ENCODE data around the gene CCR8.

CCR8 gene

GRCh38 chr3:39323494-39323893, 6.0 kb upstream of the CCR8 start:
- TF ChIP-seq BACH2 (CRISPR knock-in tag; IDR thresholded peaks at IDR 0.05; ENCODE audit: borderline replicate concordance) (no peak), PATZ1 (CRISPR knock-in tag; IDR thresholded peaks at IDR 0.05; ENCODE audit: borderline replicate concordance) (no peak), CSRNP3 (CRISPR knock-in tag; IDR thresholded peaks at IDR 0.05) (no peak)
- ATAC-seq: no peak

GRCh38 chr3:39325236-39325635, 4.3 kb upstream of the CCR8 start:
- ATAC-seq: no peak
- TF ChIP-seq TOX (CRISPR knock-in tag; IDR thresholded peaks at IDR 0.05; ENCODE audit: borderline replicate concordance) (no peak), RARB (CRISPR knock-in tag; IDR thresholded peaks at IDR 0.05) (no peak), ZFP3 (CRISPR knock-in tag; IDR thresholded peaks at IDR 0.05) (no peak), BACH2 (CRISPR knock-in tag; IDR thresholded peaks at IDR 0.05; ENCODE audit: borderline replicate concordance) (no peak), TSHZ2 (CRISPR knock-in tag; IDR thresholded peaks at IDR 0.05) (no peak), CSRNP3 (CRISPR knock-in tag; IDR thresholded peaks at IDR 0.05) (no peak), ZC3H10 (CRISPR knock-in tag; IDR thresholded peaks at IDR 0.05) (no peak), ESRRG (CRISPR knock-in tag; IDR thresholded peaks at IDR 0.05) (no peak), PPARA (CRISPR knock-in tag; IDR thresholded peaks at IDR 0.05; ENCODE audit: borderline replicate concordance) (no peak), OSR1 (CRISPR knock-in tag; IDR thresholded peaks at IDR 0.05) (no peak), ISL1 (CRISPR knock-in tag; IDR thresholded peaks at IDR 0.05) (no peak), PATZ1 (CRISPR knock-in tag; IDR thresholded peaks at IDR 0.05; ENCODE audit: borderline replicate concordance) (no peak), CREB5 (CRISPR knock-in tag; IDR thresholded peaks at IDR 0.05; ENCODE audit: low read depth) (no peak)

- no peak for ATAC-seq
- TF ChIP-seq ZNF8 (CRISPR knock-in tag; IDR thresholded peaks at IDR 0.05) (no peak), TOX (CRISPR knock-in tag; IDR thresholded peaks at IDR 0.05; ENCODE audit: borderline replicate concordance) (no peak), TSHZ2 (CRISPR knock-in tag; IDR thresholded peaks at IDR 0.05) (no peak), SNAI2 (CRISPR knock-in tag; IDR thresholded peaks at IDR 0.05) (no peak), PPARA (CRISPR knock-in tag; IDR thresholded peaks at IDR 0.05; ENCODE audit: borderline replicate concordance) (no peak), BACH2 (CRISPR knock-in tag; IDR thresholded peaks at IDR 0.05; ENCODE audit: borderline replicate concordance) (no peak), RARB (CRISPR knock-in tag; IDR thresholded peaks at IDR 0.05) (no peak), ESRRG (CRISPR knock-in tag; IDR thresholded peaks at IDR 0.05) (no peak), ISL1 (CRISPR knock-in tag; IDR thresholded peaks at IDR 0.05) (no peak), CSRNP3 (CRISPR knock-in tag; IDR thresholded peaks at IDR 0.05) (no peak), GLIS3 (CRISPR knock-in tag; IDR thresholded peaks at IDR 0.05) (no peak), CREB5 (CRISPR knock-in tag; IDR thresholded peaks at IDR 0.05; ENCODE audit: low read depth) (no peak), OSR1 (CRISPR knock-in tag; IDR thresholded peaks at IDR 0.05) (no peak), ZNF70 (CRISPR knock-in tag; IDR thresholded peaks at IDR 0.05) (no peak), ZC3H10 (CRISPR knock-in tag; IDR thresholded peaks at IDR 0.05) (no peak)
Measured at GRCh38 chr3:39327053-39327745, 2.3 kb upstream of the CCR8 start.
